Body of pancreas (tissue), 4 donors: Measurements from ENCODE around the gene MBNL1.

ENCODE experiments used
- POLR2A ChIP-seq, 3 donors: fragments of 450-650 bp; IDR thresholded peaks; one replicate each; pipeline ENCODE4 v1.6.1; 2016; ENCODE audit warnings: antibody characterized with exemption in 3 of 3, mild to moderate bottlenecking in 2 of 3
- TF ChIP-seq, protein P1 (sequence below), 7 experiments: fragments of 450-650 bp in 4 of 7; fragments of 200-600 bp in 3 of 7; sonication (generic) in 3 of 7; IDR thresholded peaks; one replicate each; pipeline ENCODE4 v1.5.1; 2016 to 2019; ENCODE audit warnings: antibody characterized with exemption in 7 of 7

DNA sequence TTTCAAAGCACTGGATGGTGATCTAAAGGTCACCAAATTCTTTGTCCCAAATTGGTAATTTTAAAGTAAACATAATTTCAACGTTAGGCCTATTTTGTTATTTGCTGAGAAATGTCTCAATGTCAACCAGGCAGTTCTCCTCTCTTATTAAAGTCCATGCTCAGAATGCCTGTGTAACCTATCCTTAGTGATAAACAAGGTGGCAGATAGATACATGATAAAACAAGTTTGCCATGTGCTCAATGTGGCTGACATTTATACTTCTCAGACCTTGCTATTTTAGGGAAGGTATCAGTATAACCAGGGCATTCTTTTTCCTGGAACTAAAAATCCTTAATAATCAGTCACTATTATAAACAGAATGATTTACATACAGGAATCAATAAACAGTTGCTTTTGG, 8.5 kb downstream of the MBNL1 start:
- TF ChIP-seq, protein P1, sequence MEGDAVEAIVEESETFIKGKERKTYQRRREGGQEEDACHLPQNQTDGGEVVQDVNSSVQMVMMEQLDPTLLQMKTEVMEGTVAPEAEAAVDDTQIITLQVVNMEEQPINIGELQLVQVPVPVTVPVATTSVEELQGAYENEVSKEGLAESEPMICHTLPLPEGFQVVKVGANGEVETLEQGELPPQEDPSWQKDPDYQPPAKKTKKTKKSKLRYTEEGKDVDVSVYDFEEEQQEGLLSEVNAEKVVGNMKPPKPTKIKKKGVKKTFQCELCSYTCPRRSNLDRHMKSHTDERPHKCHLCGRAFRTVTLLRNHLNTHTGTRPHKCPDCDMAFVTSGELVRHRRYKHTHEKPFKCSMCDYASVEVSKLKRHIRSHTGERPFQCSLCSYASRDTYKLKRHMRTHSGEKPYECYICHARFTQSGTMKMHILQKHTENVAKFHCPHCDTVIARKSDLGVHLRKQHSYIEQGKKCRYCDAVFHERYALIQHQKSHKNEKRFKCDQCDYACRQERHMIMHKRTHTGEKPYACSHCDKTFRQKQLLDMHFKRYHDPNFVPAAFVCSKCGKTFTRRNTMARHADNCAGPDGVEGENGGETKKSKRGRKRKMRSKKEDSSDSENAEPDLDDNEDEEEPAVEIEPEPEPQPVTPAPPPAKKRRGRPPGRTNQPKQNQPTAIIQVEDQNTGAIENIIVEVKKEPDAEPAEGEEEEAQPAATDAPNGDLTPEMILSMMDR (IDR thresholded peaks at IDR 0.05), result no peak
- no peak for TF ChIP-seq POLR2A (IDR thresholded peaks at IDR 0.05)
